RKO (cell line): ENCODE results near the gene PRTN3.

Source experiments
- DNase-seq: peaks from one replicate; pipeline ENCODE4 v3.0.0-alpha.2; 2016; ENCODE audit warnings: low spot score

The PRTN3 gene

DNA sequence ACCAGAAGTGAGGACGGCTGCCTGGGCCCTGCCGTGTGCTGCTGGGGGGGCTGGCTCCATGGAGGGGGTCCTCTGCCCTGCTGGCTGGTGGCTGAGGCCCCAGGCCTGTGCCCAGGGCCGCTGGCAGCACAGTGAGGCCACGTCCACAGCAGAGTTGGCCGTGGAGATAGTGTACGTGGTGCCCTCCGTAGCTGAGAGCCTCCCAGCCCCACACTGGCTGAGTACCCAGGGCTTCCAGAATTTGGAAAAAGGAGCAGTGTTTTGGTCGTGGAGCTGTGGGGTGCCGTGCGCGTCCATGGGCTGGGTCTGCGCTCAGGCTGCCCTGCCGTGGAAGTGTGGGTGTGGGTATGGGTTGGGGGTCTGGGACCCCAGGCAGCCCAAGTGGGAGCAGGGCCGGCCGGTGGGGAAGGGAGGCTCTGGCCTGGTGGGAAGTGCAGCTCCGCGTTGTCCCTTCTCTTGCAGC is 37.7 kb upstream of the PRTN3 start:
- DNase-seq = no peak

DNA sequence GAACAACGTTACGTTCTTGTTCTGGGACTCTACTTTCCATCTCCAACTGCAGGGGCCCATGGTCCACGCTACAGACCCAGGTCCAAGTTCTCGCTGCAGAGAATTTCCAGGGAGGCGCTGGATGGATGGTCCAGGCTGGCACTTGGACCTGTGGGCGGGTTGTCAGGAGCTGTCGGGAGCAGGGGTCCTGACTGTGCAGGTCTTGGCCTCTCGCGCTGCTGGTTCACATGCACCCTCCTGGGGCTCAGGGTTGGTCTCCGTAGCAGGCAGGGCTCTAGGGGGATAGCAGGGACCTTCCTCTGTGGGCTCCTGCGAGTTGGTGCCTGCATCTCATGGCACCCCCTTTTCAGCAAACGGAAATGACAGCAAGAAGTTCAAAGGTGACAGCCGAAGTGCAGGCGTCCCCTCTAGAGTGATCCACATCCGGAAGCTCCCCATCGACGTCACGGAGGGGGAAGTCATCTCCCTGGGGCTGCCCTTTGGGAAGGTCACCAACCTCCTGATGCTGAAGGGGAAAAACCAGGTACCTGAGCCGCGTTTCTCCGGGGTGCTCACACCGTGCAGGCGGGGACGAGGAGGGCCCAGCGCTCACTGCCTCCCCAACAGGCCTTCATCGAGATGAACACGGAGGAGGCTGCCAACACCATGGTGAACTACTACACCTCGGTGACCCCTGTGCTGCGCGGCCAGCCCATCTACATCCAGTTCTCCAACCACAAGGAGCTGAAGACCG is 36.9 kb upstream of the PRTN3 start:
- no peak for DNase-seq

DNA sequence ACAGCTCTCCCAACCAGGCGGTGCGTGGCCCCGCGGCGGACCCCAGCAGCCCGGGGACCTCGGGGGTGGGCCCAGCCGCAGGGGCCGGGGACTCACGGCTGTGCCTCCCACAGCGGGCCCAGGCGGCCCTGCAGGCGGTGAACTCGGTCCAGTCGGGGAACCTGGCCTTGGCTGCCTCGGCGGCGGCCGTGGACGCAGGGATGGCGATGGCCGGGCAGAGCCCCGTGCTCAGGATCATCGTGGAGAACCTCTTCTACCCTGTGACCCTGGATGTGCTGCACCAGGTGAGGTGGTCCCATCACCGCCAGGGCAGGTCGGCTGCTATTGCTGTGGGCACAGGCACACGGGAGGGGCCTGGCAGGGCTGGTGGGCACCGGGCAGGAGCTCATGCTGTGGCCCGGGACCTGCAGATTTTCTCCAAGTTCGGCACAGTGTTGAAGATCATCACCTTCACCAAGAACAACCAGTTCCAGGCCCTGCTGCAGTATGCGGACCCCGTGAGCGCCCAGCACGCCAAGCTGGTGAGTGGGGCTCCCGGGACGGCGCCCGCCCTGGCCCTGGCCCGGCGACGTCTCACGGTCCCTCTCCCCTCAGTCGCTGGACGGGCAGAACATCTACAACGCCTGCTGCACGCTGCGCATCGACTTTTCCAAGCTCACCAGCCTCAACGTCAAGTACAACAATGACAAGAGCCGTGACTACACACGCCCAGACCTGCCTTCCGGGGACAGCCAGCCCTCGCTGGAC is 36.2 kb upstream of the PRTN3 start:
- no peak for DNase-seq

DNA sequence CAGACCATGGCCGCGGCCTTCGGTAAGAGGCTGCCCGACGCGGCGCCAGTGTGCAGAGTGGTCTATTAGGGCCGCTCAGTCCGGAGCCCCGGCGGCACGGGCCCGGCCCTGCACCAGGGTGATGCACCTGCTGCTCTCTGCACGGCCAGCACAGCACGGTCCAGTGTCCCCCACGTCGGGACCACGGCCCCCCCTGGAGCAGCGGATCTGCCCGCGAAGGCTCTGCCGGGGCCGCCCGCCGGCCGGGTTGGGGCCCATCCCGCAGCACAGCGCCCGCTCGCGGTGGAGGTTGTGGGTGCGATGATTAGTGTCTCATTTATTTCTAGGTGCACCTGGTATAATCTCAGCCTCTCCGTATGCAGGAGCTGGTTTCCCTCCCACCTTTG is 35.6 kb upstream of the PRTN3 start:
- no peak for DNase-seq

DNA sequence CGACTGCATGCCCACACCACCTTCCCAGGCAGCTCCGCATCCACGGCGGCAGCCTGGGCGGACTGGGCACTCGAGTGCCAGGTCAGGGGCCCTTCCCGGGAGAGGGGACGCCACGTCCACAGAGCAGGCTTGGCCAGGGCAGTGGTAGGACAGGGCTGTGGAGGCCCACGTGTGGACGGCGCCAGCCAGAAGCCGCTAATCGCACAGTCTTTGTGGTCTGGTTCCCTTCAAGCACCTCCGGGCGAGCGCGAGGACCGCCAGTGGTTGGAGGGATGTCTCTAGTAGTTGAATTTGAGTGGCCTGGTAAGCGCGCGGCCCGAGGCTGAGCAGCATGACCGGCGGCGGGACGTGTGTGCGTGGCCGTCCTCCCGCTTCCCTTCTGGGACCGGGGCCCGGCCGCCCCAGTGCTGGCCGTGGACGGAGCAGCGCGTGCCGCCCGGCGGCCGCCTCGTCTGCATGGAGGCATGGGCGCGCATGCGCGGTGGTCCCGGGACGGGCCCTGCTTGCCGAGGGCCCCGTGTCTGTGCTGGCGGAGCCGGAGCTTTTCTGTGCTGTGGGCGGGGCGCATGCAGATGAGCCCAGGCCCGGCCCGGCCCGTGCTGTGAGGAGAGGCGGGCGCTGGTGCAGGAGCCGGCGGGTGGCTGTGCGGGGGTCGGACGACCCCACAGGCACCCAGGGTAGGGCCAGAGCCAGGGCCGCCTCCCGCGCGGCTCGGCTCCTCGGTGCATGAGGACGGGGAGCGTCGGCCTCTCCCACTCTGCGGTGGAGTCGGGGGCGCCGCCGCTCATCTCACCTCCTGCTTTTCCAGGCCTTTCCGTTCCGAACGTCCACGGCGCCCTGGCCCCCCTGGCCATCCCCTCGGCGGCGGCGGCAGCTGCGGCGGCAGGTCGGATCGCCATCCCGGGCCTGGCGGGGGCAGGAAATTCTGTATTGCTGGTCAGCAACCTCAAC is 34.9 kb upstream of the PRTN3 start:
- DNase-seq = no peak

DNA sequence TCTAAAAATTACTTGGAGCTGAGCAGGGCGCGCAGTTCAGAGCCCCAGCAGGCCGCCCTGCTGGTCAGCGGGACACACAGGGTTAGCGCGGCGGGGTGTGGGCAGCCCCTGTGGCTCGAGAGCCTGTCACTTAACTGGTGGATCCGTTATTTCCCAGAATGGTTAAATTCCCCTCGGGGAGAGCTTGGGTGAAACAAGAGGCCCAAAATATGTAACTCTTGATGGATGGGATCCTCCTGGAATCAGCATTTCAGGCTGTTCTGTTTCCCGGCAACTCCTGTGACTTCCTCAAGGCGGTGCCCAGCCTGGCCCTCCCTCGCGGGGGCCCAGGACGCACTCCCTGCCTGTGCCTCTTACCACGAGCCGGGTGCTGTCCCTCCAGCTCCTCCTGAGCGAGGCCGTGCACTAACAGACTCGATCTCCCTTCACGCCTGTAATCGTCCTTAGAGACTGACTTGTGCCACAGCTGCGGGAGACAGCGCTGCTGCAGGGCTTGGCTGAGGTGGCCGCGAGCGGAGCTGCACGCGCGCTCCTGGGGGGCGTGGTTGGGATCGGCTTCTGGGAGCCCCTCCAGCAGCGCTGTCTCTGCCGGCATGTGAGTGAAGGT is 33.9 kb upstream of the PRTN3 start:
- DNase-seq = no peak

DNA sequence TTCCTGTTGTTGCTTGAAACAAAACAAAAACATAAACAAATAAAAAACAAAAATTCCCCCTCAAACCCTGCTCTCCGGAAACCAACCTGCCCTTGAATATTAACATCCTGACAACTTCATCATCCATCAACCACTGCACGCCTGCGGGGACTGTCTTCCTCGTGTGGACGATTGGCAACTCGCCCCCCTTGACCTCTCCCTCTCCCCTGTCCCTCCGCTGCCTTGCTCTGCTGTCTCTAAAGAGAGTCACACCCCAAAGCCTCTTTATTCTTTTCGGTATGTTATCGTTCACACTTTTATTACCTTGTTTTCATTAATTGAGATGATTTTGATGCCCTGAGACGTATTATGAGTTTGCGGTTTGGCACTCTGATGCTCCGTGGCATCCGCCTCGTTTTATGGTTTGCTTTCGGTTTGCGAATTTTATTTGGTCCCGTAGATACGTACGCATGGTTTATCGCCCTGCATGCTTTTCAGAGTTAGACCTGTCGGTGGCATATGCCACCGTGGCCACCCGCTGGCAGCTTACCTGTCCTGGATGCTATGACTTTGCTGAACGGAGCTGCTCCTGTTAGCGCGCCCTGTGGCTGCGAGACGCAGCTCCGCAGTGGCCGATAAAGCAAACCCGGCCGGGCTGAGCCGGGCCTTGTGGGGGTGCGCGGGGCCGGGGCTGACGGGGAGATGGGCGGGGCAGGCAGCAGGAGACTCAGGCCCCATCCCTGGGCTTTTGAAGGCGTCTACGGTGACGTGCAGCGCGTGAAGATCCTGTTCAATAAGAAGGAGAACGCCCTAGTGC is 33.0 kb upstream of the PRTN3 start:
- no peak for DNase-seq

DNA sequence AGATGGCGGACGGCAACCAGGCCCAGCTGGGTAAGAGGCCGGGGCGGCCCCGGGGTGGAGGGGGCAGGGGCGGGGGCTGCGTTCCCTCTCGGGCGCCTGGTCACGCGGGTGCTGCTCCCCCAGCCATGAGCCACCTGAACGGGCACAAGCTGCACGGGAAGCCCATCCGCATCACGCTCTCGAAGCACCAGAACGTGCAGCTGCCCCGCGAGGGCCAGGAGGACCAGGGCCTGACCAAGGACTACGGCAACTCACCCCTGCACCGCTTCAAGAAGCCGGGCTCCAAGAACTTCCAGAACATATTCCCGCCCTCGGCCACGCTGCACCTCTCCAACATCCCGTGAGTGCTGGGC is 32.4 kb upstream of the PRTN3 start:
- no peak for DNase-seq

DNA sequence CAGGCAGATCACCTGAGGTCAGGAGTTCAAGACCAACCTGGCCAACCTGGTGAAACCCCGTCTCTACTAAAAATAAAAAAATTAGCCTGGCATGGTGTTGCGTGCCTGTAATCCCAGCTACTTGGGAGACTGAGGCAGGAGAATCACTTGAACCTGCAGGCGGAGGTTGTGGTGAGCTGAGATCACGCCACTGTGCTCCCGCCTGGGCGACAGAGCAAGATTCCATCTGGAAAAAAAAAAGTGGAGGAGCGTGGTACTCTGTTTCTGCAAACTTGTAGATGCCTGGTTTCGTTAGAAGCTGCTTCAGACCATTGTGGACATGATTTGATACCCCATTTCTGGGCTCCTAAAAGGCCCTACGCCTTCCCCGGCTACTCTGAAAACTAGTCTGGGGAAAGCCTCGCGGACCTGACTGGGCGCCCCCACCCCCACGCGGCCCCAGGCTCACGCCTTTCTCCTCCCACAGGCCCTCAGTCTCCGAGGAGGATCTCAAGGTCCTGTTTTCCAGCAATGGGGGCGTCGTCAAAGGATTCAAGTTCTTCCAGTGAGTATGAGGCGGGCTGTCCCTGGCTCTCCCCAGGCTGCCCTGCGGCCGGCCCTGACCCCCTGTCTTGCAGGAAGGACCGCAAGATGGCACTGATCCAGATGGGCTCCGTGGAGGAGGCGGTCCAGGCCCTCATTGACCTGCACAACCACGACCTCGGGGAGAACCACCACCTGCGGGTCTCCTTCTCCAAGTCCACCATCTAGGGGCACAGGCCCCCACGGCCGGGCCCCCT is 30.5 kb upstream of the PRTN3 start:
- DNase-seq = no peak

DNA sequence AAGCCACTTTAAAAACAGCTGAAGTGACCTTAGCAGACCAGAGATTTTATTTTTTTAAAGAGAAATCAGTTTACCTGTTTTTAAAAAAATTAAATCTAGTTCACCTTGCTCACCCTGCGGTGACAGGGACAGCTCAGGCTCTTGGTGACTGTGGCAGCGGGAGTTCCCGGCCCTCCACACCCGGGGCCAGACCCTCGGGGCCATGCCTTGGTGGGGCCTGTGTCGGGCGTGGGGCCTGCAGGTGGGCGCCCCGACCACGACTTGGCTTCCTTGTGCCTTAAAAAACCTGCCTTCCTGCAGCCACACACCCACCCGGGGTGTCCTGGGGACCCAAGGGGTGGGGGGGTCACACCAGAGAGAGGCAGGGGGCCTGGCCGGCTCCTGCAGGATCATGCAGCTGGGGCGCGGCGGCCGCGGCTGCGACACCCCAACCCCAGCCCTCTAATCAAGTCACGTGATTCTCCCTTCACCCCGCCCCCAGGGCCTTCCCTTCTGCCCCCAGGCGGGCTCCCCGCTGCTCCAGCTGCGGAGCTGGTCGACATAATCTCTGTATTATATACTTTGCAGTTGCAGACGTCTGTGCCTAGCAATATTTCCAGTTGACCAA is 29.8 kb upstream of the PRTN3 start:
- DNase-seq = no peak

DNA sequence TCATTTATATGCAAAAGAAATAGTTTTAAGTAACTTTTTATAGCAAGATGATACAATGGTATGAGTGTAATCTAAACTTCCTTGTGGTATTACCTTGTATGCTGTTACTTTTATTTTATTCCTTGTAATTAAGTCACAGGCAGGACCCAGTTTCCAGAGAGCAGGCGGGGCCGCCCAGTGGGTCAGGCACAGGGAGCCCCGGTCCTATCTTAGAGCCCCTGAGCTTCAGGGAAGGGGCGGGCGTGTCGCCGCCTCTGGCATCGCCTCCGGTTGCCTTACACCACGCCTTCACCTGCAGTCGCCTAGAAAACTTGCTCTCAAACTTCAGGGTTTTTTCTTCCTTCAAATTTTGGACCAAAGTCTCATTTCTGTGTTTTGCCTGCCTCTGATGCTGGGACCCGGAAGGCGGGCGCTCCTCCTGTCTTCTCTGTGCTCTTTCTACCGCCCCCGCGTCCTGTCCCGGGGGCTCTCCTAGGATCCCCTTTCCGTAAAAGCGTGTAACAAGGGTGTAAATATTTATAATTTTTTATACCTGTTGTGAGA is 29.2 kb upstream of the PRTN3 start:
- no peak for DNase-seq

DNA sequence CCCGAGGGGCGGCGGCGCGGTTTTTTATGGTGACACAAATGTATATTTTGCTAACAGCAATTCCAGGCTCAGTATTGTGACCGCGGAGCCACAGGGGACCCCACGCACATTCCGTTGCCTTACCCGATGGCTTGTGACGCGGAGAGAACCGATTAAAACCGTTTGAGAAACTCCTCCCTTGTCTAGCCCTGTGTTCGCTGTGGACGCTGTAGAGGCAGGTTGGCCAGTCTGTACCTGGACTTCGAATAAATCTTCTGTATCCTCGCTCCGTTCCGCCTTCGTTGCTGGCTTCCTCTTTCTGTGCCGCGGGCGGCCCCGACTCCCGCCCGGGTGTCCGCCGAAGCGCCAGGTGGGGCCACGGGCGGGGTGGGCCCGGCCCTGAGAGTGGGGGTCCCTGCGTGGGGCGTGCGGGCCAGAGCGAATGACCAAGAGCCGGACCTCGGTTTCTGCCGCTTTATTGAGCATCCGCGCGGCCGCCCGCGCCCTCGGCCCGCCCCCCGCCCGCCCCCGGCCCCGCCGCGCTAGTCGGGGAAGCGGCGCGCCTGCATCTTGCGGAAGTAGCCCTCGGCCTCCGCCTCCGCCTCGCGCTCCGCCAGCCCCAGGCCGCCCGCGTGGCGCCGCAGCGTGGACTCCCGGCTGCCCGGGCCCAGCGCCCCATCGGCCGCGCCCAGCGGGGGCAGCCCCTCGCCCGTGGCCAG is 28.6 kb upstream of the PRTN3 start:
- DNase-seq = no peak

DNA sequence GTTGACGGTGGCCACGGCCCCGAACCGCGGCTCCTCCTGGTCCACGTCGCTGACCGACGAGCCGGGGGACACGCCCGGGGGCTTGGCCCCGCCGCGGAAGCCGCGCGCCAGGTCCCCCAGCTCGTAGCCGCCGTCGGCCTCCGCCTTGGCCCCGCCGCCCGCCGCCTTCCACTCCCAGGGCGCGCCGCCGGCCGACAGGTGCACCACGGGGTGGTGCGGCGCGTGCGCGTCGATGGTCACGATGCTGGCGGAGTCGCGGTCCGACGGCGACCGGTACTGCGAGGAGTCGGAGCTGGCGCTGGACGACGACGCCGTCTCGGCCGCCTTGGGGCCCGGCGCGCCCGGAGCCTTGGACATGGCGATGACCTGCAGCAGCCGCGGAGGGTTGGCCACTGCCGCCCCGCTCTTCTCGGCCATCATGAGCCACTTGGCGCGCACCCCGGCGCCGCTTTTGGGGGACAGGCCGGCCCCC is 28.0 kb upstream of the PRTN3 start:
- DNase-seq = no peak

DNA sequence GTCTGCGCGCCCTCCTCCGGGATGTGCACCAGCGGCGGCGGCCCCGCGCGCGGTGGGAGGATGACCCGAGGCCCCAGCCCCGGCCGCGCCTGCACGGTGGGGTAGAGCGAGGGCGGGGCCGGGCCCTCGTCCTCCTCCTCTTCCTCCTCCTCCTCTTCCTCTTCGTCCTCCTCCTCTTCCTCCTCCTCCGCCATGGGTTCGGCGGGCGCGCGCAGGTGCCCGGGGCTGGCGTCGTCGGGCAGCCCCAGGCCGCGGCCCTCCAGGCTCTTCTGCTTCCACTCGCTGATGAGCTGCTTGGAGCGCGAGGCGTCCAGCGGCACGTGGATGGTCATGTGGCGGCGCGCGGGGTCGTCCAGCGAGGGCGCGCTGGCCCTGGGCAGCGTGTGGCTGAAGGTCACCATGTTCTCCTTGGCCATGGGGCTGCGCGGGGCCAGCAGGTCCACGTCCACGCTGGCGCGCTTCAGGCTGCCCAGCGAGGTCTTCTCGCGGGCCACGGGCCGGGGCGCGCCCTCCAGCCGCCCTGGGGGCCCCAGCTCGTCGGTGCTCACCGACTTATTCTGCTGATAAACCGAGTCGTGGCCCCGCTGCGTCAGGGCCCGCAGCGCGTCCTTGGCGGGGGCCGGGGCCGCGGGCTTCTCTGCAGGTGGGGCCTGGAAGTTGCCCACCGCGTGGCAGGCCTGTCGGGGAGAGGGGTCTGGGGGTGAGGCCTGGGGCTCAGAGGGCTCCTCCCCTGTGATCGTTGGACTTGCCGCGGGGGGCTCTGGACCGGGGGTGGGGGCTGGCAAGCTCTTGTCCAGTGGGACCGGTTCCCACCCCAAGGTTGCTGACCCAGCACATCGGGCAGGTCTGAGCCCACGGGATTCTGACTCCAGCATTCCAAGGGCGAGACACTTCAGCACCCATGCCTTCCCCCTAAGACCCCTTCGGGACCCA is 27.3 kb upstream of the PRTN3 start:
- no peak for DNase-seq

DNA sequence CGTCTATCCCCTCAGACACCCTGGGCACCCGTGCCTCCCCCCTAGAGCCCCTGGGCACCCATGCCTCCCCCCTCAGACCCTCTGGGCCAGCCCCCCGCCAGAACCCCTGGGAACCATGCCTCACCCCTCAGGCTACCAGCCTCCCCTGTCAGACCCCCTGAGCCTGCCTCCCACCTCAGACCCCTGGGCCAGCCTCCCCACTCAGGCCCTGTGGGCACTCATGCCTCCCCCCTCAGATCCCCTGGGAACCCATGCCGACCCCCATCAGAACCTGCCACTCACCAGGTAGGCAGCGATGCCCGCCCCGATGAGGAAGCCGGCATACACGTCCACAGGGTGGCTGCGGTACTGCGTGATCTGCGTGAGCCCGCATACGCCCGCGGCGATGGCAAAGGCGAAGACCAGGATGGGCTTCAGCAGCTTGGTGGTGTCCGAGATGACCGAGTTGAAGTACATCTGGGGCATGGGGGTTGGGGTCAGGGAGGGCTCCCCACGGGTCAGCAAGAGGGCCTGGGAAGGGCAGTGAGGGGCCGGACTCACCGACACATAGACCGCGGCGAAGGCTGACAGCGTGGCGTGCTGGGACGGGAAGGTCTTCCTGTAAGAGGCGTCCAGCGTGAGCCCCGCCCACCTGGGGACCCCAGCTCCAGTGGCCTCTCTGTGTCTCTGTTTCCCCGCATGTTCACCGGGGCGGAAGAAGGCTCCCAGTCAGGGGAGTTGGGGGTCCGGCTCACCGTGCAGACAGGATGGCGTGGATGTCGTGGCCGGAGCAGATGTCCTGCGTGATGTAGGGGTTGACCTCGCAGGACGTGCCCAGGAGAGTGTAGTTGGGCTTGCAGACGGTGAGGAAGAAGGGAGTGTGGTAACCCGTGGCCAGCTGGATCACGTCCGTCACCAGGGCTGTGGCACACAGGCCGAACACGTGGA is 26.4 kb upstream of the PRTN3 start:
- no peak for DNase-seq

DNA sequence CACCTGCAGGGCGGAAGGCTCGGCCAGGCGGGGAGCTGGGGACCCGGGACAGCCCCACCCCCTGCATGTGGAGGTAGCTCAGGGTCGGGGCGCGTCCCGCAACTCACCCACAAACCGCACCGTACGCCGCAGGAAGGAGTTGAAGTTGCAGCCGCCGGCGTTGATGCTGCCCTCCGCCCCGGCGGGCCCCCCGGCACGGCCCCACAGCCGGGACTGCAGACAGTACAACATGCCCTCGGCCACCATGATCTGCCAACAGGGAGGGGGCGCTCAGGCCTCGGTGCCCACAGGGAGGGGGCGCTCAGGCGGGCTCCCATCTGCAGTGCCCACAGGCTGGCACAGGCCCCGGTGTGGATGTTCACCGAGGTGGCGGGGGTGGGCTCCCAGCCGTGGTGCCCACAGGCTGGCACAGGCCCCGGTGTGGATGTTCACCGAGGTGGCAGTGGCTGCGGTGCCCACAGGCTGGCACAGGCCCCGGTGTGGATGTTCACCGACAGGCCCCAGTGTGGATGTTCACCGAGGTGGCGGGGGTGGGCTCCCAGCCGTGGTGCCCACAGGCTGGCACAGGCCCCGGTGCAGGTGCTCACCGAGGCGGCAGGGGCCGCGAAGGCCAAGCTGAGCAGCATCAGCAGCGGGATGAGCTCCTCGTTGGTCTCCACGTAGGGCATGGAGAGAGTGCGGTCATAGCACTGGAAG is 25.6 kb upstream of the PRTN3 start:
- DNase-seq = no peak
